Ovary (tissue), 3 donors: ENCODE results near the gene TTC39A.

Experiments
- POLR2A ChIP-seq: fragments of 450-650 bp; IDR thresholded peaks from one replicate; pipeline ENCODE4 v1.6.1; 2017; ENCODE audit warnings: antibody characterized with exemption, mild to moderate bottlenecking, moderate library complexity
- TF ChIP-seq, protein P1 (sequence below), 3 donors: fragments of 450-650 bp in 2 of 3; fragments of 200-600 bp in 1 of 3; IDR thresholded peaks; one replicate each; pipeline versions ENCODE4 v1.5.1 to v1.8.0; 2016 to 2022; ENCODE audit warnings: antibody characterized with exemption in 3 of 3, mild to moderate bottlenecking in 1 of 3
- donor health status: DM: no; HTN: no; CAD: no.

DNA sequence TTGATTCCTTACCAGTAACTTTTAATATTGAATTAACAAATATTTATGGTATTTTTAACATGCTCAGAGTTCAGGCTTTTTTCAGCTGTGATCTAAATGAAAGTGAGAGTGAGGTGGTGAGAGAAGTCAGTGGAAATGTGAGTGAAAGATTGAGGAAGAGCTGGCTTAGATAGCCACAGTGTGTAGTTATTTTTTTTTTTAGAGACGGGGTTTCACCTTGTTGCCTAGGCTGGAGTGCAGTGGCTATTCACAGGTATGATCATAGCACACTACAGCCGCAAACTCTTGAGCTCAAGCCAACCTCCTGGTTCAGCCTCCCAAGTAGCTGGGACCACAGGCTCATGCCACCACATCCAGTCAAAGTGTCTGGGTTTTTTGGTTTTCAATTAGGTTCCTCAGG lies 83.3 kb downstream of the TTC39A start:
- TF ChIP-seq, protein P1, sequence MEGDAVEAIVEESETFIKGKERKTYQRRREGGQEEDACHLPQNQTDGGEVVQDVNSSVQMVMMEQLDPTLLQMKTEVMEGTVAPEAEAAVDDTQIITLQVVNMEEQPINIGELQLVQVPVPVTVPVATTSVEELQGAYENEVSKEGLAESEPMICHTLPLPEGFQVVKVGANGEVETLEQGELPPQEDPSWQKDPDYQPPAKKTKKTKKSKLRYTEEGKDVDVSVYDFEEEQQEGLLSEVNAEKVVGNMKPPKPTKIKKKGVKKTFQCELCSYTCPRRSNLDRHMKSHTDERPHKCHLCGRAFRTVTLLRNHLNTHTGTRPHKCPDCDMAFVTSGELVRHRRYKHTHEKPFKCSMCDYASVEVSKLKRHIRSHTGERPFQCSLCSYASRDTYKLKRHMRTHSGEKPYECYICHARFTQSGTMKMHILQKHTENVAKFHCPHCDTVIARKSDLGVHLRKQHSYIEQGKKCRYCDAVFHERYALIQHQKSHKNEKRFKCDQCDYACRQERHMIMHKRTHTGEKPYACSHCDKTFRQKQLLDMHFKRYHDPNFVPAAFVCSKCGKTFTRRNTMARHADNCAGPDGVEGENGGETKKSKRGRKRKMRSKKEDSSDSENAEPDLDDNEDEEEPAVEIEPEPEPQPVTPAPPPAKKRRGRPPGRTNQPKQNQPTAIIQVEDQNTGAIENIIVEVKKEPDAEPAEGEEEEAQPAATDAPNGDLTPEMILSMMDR (IDR thresholded peaks at IDR 0.05), result no peak
- no peak for TF ChIP-seq POLR2A
